Fibroblast of the aortic adventitia (primary cell): ENCODE data around the gene ELSPBP1. TPM values are rescaled to one million over a fixed set of nuclear protein-coding genes. Genes with fewer than 3 reads are reported as not detected.
"Not testable (repeated sequence)": the region's sequence is repeated elsewhere in the genome, so short reads cannot be mapped to it uniquely, and the experiment has no call there.

Experiments
- DNase-seq: peaks from one replicate; pipeline ENCODE4 v3.0.0-alpha.2; 2010; ENCODE audit warnings: low read depth
- H3K4me3 ChIP-seq: 2 replicates; pipeline ENCODE4 v1.5.1; 2011; ENCODE audit warnings: low read depth, mild to moderate bottlenecking, control low read depth, low read length, moderate library complexity
- CTCF ChIP-seq: IDR thresholded peaks from 2 replicates; pipeline ENCODE4 v1.5.1; 2011; ENCODE audit warnings: mild to moderate bottlenecking, low read length, control low read depth, inconsistent platforms; ENCODE audit not compliant: insufficient read depth
- total RNA-seq: library from RNA; depleted of rRNA; stranded (reverse); fragments of >200 nt; gene quantifications from 2 replicates; pipeline ENCODE4 v1.2.3, GENCODE V29; 2012; ENCODE audit warnings: low replicate concordance

The ELSPBP1 gene
- total RNA-seq: not detected in 2 replicates

- no peak for TF ChIP-seq CTCF
- no peak within 1 kb of the TSS for H3K4me3 ChIP-seq
- no peak for DNase-seq
These were observed at the start of gene ELSPBP1 for GRCh38 chr19:47994209-47994802. ELSPBP1 (plus strand) TSS chr19:47994632; CDS start chr19:48008668, 14,036 bp downstream.

GRCh38 chr19:47949852-47950521, 44.4 kb upstream of the ELSPBP1 start:
- DNase-seq, H3K4me3 ChIP-seq: not testable (repeated sequence)

GRCh38 chr19:47952132-47952531, 42.3 kb upstream of the ELSPBP1 start:
- not testable (repeated sequence) for H3K4me3 ChIP-seq, DNase-seq

- not testable (repeated sequence) for H3K4me3 ChIP-seq, DNase-seq
These were observed 38.5 kb upstream of the ELSPBP1 start for GRCh38 chr19:47955936-47956335.

- DNase-seq: no peak
- no peak overlapping the region for H3K4me3 ChIP-seq
- no peak for TF ChIP-seq CTCF
These were observed 20.9 kb upstream of the ELSPBP1 start for GRCh38 chr19:47973529-47973928.

- H3K4me3 ChIP-seq: no peak overlapping the region
- TF ChIP-seq CTCF: no peak
- DNase-seq: no peak
These were observed 3.1 kb upstream of the ELSPBP1 start for GRCh38 chr19:47991191-47991808.

- H3K4me3 ChIP-seq: no peak within 1 kb of the TSS
- DNase-seq: no peak
- TF ChIP-seq CTCF: no peak
These were observed 2.4 kb upstream of the ELSPBP1 start, which contains the start of gene BSPH1 for GRCh38 chr19:47992070-47992469. BSPH1 (minus strand) TSS chr19:47992170; CDS start chr19:47992081, 89 bp downstream.

- no peak overlapping the region for H3K4me3 ChIP-seq
- DNase-seq: no peak
- no peak for TF ChIP-seq CTCF
These were observed 1.8 kb downstream of the ELSPBP1 start for GRCh38 chr19:47996230-47996727.
